H9 (cell line): ENCODE results near the gene SLC10A3. TPM values are rescaled to one million over a fixed set of nuclear protein-coding genes. Genes with fewer than 3 reads are reported as not detected.

Experiments used
- DNase-seq: peaks from one replicate; pipeline ENCODE4 v3.0.0-alpha.2; 2017
- H2AFZ ChIP-seq: one replicate; pipeline ENCODE4 v1.6.1; 2013; ENCODE audit warnings: mild to moderate bottlenecking, low read length, control low read depth, moderate library complexity
- H2AK5ac ChIP-seq: 2 replicates; pipeline ENCODE4 v1.6.1; 2013; ENCODE audit warnings: low read length, control low read depth, mixed read lengths; ENCODE audit not compliant: insufficient read length
- H2BK120ac ChIP-seq: one replicate; pipeline ENCODE4 v1.6.1; 2013; ENCODE audit warnings: low read depth, mild to moderate bottlenecking, low read length, control low read depth, inconsistent platforms; ENCODE audit not compliant: poor library complexity, severe bottlenecking
- H2BK12ac ChIP-seq: 2 replicates; pipeline ENCODE4 v1.6.1; 2013; ENCODE audit warnings: low read length, control low read depth, mixed read lengths, low read depth; ENCODE audit not compliant: insufficient read length
- H2BK15ac ChIP-seq: 2 replicates; pipeline ENCODE4 v1.6.1; 2013; ENCODE audit warnings: low read depth, low read length, control low read depth
- H2BK20ac ChIP-seq: one replicate; pipeline ENCODE4 v1.6.1; 2013; ENCODE audit warnings: low read depth, mild to moderate bottlenecking, low read length, control low read depth, inconsistent platforms; ENCODE audit not compliant: poor library complexity, severe bottlenecking
- H2BK5ac ChIP-seq: 2 replicates; pipeline ENCODE4 v1.6.1; 2013; ENCODE audit warnings: low read length, control low read depth, mixed read lengths; ENCODE audit not compliant: insufficient read length
- H3K14ac ChIP-seq: 2 replicates; pipeline ENCODE4 v1.6.1; 2013; ENCODE audit warnings: low read length, control low read depth; ENCODE audit not compliant: insufficient read depth
- H3K18ac ChIP-seq: 2 replicates; pipeline ENCODE4 v1.6.1; 2013; ENCODE audit warnings: low read depth, mild to moderate bottlenecking, mixed read lengths, low read length, control low read depth; ENCODE audit not compliant: insufficient read length
- H3K23ac ChIP-seq: 2 replicates; pipeline ENCODE4 v1.6.1; 2013; ENCODE audit warnings: low read length, control low read depth, mixed read lengths, low read depth; ENCODE audit not compliant: insufficient read length
- H3K23me2 ChIP-seq: 2 replicates; pipeline ENCODE4 v1.6.1; 2013; ENCODE audit warnings: low read depth, mild to moderate bottlenecking, mixed read lengths, low read length, control low read depth; ENCODE audit not compliant: insufficient read length, poor library complexity, severe bottlenecking
- H3K27ac ChIP-seq: 2 replicates; pipeline ENCODE4 v1.5.1; 2013; ENCODE audit warnings: low read length, control low read depth, mixed read lengths, low read depth; ENCODE audit not compliant: insufficient read length
- H3K27me3 ChIP-seq: 2 replicates; pipeline ENCODE4 v1.6.1; 2013; ENCODE audit warnings: low read length, control low read depth, inconsistent platforms; ENCODE audit not compliant: insufficient read depth
- H3K4ac ChIP-seq: 2 replicates; pipeline ENCODE4 v1.6.1; 2013; ENCODE audit warnings: low read depth, mild to moderate bottlenecking, control low read depth, inconsistent platforms, low read length, moderate library complexity
- H3K4me1 ChIP-seq: 2 replicates; pipeline ENCODE4 v1.6.1; 2013; ENCODE audit warnings: low read length, control low read depth, inconsistent platforms; ENCODE audit not compliant: insufficient read depth
- H3K4me2 ChIP-seq: 2 replicates; pipeline ENCODE4 v1.6.1; 2013; ENCODE audit warnings: low read length, control low read depth, mixed read lengths; ENCODE audit not compliant: insufficient read length, insufficient read depth
- H3K56ac ChIP-seq: 2 replicates; pipeline ENCODE4 v1.6.1; 2013; ENCODE audit warnings: low read depth, mild to moderate bottlenecking, mixed read lengths, low read length, control low read depth; ENCODE audit not compliant: insufficient read length
- H3K79me1 ChIP-seq: 2 replicates; pipeline ENCODE4 v1.6.1; 2013; ENCODE audit warnings: low read depth, mild to moderate bottlenecking, moderate library complexity, low read length, control low read depth, inconsistent platforms; ENCODE audit not compliant: insufficient read depth, poor library complexity, severe bottlenecking
- H3K79me2 ChIP-seq: 2 replicates; pipeline ENCODE4 v1.6.1; 2013; ENCODE audit warnings: low read length, control low read depth, inconsistent platforms; ENCODE audit not compliant: insufficient read depth
- H3K9ac ChIP-seq: 2 replicates; pipeline ENCODE4 v1.6.1; 2013; ENCODE audit warnings: low read length, control low read depth, mixed read lengths; ENCODE audit not compliant: insufficient read length; ENCODE audit errors: extremely low read depth
- H3K9me3 ChIP-seq: one replicate; pipeline ENCODE4 v1.6.1; 2013; ENCODE audit warnings: low read depth, low read length, inconsistent platforms; ENCODE audit not compliant: control insufficient read depth
- H3T11ph ChIP-seq: one replicate; pipeline ENCODE4 v1.6.1; 2013; ENCODE audit warnings: mild to moderate bottlenecking, low read length, control low read depth, inconsistent platforms
- H4K20me1 ChIP-seq: one replicate; pipeline ENCODE4 v1.6.1; 2013; ENCODE audit not compliant: control insufficient read depth, insufficient read length, insufficient read depth
- H4K5ac ChIP-seq: 2 replicates; pipeline ENCODE4 v1.6.1; 2013; ENCODE audit warnings: low read depth, mild to moderate bottlenecking, mixed read lengths, low read length, control low read depth; ENCODE audit not compliant: insufficient read length
- H4K8ac ChIP-seq: replicated peaks from 2 replicates; pipeline ENCODE4 v1.6.1; 2013; ENCODE audit warnings: low read length, control low read depth, mixed read lengths, low read depth; ENCODE audit not compliant: insufficient read length
- H4K91ac ChIP-seq: 2 replicates; pipeline ENCODE4 v1.6.1; 2013; ENCODE audit warnings: low read depth, mild to moderate bottlenecking, moderate library complexity, mixed read lengths, low read length, control low read depth; ENCODE audit not compliant: insufficient read length
- H3K27ac Mint-ChIP-seq, 3 experiments: 2 replicates in 2 of 3; 3 replicates in 1 of 3; pipeline ENCODE4 v1.8.0; 2020 to 2021; ENCODE audit warnings: mixed read lengths in 3 of 3, mild to moderate bottlenecking in 1 of 3, moderate library complexity in 1 of 3
- H3K27me3 Mint-ChIP-seq: 2 replicates; pipeline ENCODE4 v1.8.0; 2021; ENCODE audit warnings: low read depth, mild to moderate bottlenecking, moderate library complexity, mixed read lengths
- H3K36me3 Mint-ChIP-seq, 3 experiments: 2 replicates in 2 of 3; 3 replicates in 1 of 3; pipeline ENCODE4 v1.8.0; 2020 to 2021; ENCODE audit warnings: low read depth in 3 of 3, mixed read lengths in 3 of 3; ENCODE audit not compliant: insufficient read depth in 1 of 3
- H3K4me1 Mint-ChIP-seq, 2 experiments: 2 replicates each; pipeline ENCODE4 v1.8.0; 2020; ENCODE audit warnings: mixed read lengths in 2 of 2
- H3K4me3 Mint-ChIP-seq, 2 experiments: 2 replicates in 1 of 2; 3 replicates in 1 of 2; pipeline ENCODE4 v1.8.0; 2020 to 2021; ENCODE audit warnings: mild to moderate bottlenecking in 2 of 2, mixed read lengths in 2 of 2, moderate library complexity in 1 of 2
- H3K9me3 Mint-ChIP-seq, 2 experiments: 2 replicates in 1 of 2; 3 replicates in 1 of 2; pipeline ENCODE4 v1.8.0; 2020; ENCODE audit warnings: mild to moderate bottlenecking in 2 of 2, mixed read lengths in 2 of 2, moderate library complexity in 1 of 2
- CTCF ChIP-seq: fragments of 200-600 bp; sonication (generic); conservative IDR thresholded peaks from 3 replicates; pipeline ENCODE4 v1.8.0; 2021; ENCODE audit warnings: antibody characterized with exemption, mild to moderate bottlenecking
- WGBS: extraction: QIAGEN DNeasy Blood & Tissue Kit; methylation state at CpG from one replicate; pipeline ENCODE4 v1.1.7; 2013; ENCODE audit warnings: missing lambda C conversion rate, low lambda C conversion rate, mixed read lengths; ENCODE audit not compliant: insufficient read length; ENCODE audit errors: extremely low coverage; 5-methylcytosine and 5-hydroxymethylcytosine counted together
- total RNA-seq: library from RNA; stranded (reverse); gene quantifications from 2 replicates; pipeline ENCODE4 v1.2.1, GENCODE V29; 2021

SLC10A3 gene
- total RNA-seq, 1 experiment from 2014 or later: 8.8 TPM

- H3T11ph ChIP-seq: no peak overlapping the region
- no peak overlapping the region for H3K4ac ChIP-seq
- no peak overlapping the region for H3K4me2 ChIP-seq
- no peaks in the 10 kb centered on the region for H3K79me1 ChIP-seq
- H4K20me1 ChIP-seq: no peaks in the 10 kb centered on the region
- H2BK5ac ChIP-seq: no peak overlapping the region
- H2BK120ac ChIP-seq: no peak overlapping the region
- no CpG with 5 or more reads among the region's 12 CpGs for WGBS
- no peak for TF ChIP-seq CTCF
- peaks cover 64 to 73% of the 10 kb centered on the region in 2 experiments for H3K9me3 Mint-ChIP-seq
- H3K27me3 ChIP-seq: no peaks in the 10 kb centered on the region
- H3K4me1 Mint-ChIP-seq: no peaks in the 10 kb centered on the region
- H2BK12ac ChIP-seq: no peak overlapping the region
- H3K4me1 ChIP-seq: no peaks in the 10 kb centered on the region
- H2BK15ac ChIP-seq: no peak overlapping the region
- DNase-seq: no peak
- peaks cover 2% of the 10 kb centered on the region; the same call in 1 of the 2 replicates for H3K27me3 Mint-ChIP-seq
- H3K27ac Mint-ChIP-seq: no peak overlapping the region; a peak in 1 of 7 replicates
- H3K56ac ChIP-seq: no peak overlapping the region
- H2AK5ac ChIP-seq: no peak overlapping the region
- no peak overlapping the region for H3K23ac ChIP-seq
- H4K91ac ChIP-seq: no peak overlapping the region
- H3K9me3 ChIP-seq: peaks cover 20% of the 10 kb centered on the region
- no peak overlapping the region for H4K8ac ChIP-seq
- no peak overlapping the region for H3K18ac ChIP-seq
- H3K27ac ChIP-seq: no peak overlapping the region
- H3K14ac ChIP-seq: no peak overlapping the region
- H2AFZ ChIP-seq: no peak overlapping the region
- H3K23me2 ChIP-seq: no peaks in the 10 kb centered on the region
- H4K5ac ChIP-seq: no peak overlapping the region
- peaks cover 25 to 39% (median 31%) of the 10 kb centered on the region in 3 experiments for H3K36me3 Mint-ChIP-seq
- H3K79me2 ChIP-seq: no peaks in the 10 kb centered on the region
- H3K9ac ChIP-seq: no peak overlapping the region
- H3K4me3 Mint-ChIP-seq: no peak overlapping the region
- no peak overlapping the region for H2BK20ac ChIP-seq
These were observed 15.3 kb upstream of the SLC10A3 start for GRCh38 chrX:154505734-154506133.
